Parathyroid adenoma (tissue), 2 donors: Measurements from ENCODE around the gene B3GNT3.

Experiments used
- H2AFZ ChIP-seq: fragments of 300-600 bp; sonication (generic); one replicate; pipeline ENCODE4 v1.7.0; 2017; ENCODE audit warnings: antibody characterized with exemption, mild to moderate bottlenecking
- H3K27ac ChIP-seq: fragments of 300-600 bp; sonication (generic); one replicate; pipeline ENCODE4 v1.7.0; 2017
- H3K27me3 ChIP-seq: fragments of 300-600 bp; sonication (generic); one replicate; pipeline ENCODE4 v1.7.0; 2017; ENCODE audit warnings: low read length; ENCODE audit not compliant: control insufficient read depth, insufficient read depth
- H3K36me3 ChIP-seq: fragments of 300-600 bp; sonication (generic); one replicate; pipeline ENCODE4 v1.7.0; 2017; ENCODE audit warnings: low read length; ENCODE audit not compliant: control insufficient read depth, insufficient read depth
- H3K4me1 ChIP-seq: fragments of 300-600 bp; sonication (generic); one replicate; pipeline ENCODE4 v1.7.0; 2017; ENCODE audit warnings: control low read depth
- H3K4me2 ChIP-seq: fragments of 300-600 bp; sonication (generic); one replicate; pipeline ENCODE4 v1.7.0; 2017; ENCODE audit warnings: low read length
- H3K4me3 ChIP-seq: fragments of 300-600 bp; sonication (generic); one replicate; pipeline ENCODE4 v1.7.0; 2017; ENCODE audit warnings: low read depth, low read length
- H3K79me2 ChIP-seq: fragments of 300-600 bp; sonication (generic); one replicate; pipeline ENCODE4 v1.7.0; 2017; ENCODE audit warnings: control low read depth
- H3K9ac ChIP-seq: fragments of 300-600 bp; sonication (generic); one replicate; pipeline ENCODE4 v1.7.0; 2017; ENCODE audit warnings: mild to moderate bottlenecking
- H3K9me3 ChIP-seq: fragments of 300-600 bp; sonication (generic); one replicate; pipeline ENCODE4 v1.7.0; 2017; ENCODE audit warnings: low read length; ENCODE audit not compliant: control insufficient read depth
- TF ChIP-seq, protein P1 (sequence below): fragments of 300-600 bp; sonication (generic); IDR thresholded peaks from one replicate; pipeline ENCODE4 v1.7.0; 2017; ENCODE audit warnings: antibody characterized with exemption, mild to moderate bottlenecking
- donor health status: primary hyperparathyroidism.

The B3GNT3 gene

DNA sequence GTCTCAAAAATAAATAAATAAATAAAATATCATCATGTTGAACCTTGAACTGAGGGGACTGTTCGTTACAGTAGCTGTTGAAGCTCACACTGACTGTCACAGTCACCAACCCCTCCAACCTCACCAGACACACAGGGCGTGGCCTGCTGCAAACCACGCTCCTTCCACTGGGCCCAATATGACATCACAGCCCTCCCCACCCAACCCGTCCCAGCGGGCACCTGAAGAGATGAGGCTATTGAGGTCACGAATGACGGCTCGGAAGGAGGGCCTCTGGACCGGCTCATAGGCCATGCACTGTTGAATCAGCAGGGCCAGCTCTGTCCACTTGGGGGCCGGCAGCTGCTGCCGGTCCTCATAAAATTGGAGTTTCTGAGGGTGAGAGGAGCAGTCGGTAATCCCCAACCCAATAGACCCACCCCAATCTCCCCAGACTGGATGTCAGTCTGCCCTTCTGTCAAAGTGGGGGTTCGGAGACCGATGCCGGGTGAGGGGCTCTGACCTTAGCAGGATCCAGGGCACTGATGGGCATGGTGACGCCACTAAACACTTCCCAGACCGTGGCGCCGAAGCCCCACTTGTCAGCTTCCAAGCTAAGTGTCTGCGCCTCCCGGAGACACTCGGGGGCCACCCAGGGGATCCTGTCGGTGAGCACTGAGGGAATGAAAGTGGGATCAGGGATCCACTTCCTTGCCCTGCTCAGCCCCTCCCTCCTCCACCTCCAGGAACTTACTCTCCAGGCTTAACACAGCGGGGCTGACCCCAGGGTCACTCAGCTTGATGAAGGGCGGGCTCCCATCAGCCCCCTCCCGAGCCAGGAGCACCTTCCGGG lies 39.6 kb downstream of the B3GNT3 start:
- H3K27ac ChIP-seq, result no peak overlapping the region
- H3K36me3 ChIP-seq, result no peaks in the 10 kb centered on the region
- H2AFZ ChIP-seq, result no peak overlapping the region
- no peaks in the 10 kb centered on the region for H3K27me3 ChIP-seq
- no peak overlapping the region for H3K4me3 ChIP-seq
- H3K79me2 ChIP-seq, result no peaks in the 10 kb centered on the region
- no peaks in the 10 kb centered on the region for H3K4me1 ChIP-seq
- no peak overlapping the region for H3K9ac ChIP-seq
- no peaks in the 10 kb centered on the region for H3K9me3 ChIP-seq
- TF ChIP-seq, protein P1, sequence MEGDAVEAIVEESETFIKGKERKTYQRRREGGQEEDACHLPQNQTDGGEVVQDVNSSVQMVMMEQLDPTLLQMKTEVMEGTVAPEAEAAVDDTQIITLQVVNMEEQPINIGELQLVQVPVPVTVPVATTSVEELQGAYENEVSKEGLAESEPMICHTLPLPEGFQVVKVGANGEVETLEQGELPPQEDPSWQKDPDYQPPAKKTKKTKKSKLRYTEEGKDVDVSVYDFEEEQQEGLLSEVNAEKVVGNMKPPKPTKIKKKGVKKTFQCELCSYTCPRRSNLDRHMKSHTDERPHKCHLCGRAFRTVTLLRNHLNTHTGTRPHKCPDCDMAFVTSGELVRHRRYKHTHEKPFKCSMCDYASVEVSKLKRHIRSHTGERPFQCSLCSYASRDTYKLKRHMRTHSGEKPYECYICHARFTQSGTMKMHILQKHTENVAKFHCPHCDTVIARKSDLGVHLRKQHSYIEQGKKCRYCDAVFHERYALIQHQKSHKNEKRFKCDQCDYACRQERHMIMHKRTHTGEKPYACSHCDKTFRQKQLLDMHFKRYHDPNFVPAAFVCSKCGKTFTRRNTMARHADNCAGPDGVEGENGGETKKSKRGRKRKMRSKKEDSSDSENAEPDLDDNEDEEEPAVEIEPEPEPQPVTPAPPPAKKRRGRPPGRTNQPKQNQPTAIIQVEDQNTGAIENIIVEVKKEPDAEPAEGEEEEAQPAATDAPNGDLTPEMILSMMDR, result no peak
- no peak overlapping the region for H3K4me2 ChIP-seq

DNA sequence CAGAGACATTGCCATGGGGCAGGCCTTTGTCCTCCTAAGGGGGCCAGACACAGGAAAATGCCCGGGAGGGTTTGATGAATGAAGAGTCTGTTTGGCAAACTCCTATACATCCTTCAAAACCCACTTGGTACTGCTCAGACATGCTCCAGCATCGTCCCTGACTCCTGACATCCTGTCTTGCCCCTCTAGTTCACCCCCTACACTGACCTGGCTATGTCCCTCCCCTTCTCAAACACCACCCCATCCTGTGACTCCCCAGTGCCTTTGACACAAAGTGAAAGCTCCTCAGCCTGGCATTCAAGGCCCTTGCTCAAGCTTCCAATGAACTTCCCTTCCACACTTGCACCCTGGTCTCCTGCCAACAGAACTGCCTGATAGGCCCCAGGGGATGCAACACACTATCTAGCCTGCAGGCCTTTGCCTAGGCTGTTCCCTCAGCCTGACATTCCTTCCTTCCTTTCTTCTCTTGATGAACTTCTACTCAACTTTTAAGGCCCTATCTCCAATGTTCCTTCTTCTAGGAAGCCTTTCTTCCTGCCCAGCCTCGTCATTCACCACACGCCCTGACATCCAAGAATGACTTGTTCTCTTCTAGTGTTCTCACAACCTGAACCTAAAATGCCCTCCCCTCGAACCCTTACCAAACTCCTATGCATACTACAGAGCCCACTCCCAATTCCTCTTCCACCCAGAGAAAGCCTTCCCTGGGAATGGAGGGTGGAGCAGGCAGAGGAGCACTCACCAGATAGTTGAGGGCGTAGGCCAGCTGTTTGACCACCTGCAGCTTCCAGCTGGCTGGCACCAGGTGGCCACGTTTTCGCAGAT lies 40.5 kb downstream of the B3GNT3 start:
- H2AFZ ChIP-seq, result no peak overlapping the region
- H3K36me3 ChIP-seq, result no peaks in the 10 kb centered on the region
- H3K4me1 ChIP-seq, result no peaks in the 10 kb centered on the region
- H3K9ac ChIP-seq, result no peak overlapping the region
- TF ChIP-seq, protein P1, result no peak
- no peak overlapping the region for H3K27ac ChIP-seq
- H3K9me3 ChIP-seq, result no peaks in the 10 kb centered on the region
- H3K27me3 ChIP-seq, result no peaks in the 10 kb centered on the region
- no peak overlapping the region for H3K4me2 ChIP-seq
- H3K4me3 ChIP-seq, result no peak overlapping the region
- H3K79me2 ChIP-seq, result no peaks in the 10 kb centered on the region

DNA sequence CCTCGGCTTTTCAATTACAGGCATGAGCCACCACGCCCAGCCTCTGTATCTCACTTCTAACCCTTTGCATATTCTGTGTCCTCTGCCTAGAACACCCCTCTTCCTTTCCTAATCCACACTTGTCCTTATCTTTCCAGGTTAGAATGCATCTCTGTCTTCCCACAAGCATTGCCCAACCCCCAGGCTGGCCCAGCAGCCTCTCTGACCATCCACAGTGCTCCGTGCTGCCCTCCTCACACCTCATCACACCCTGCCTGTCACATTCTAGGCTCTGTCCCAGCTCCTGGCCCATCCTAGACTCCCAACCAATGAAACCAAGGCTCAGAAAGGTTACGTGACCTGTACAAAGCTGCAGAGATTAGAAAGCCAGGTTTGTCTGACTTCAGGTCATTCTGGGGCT lies 41.6 kb downstream of the B3GNT3 start:
- H3K27me3 ChIP-seq, result no peaks in the 10 kb centered on the region
- H3K9ac ChIP-seq, result no peak overlapping the region
- H3K4me2 ChIP-seq, result no peak overlapping the region
- H3K36me3 ChIP-seq, result no peaks in the 10 kb centered on the region
- no peak overlapping the region for H3K27ac ChIP-seq
- no peaks in the 10 kb centered on the region for H3K79me2 ChIP-seq
- no peak overlapping the region for H3K4me3 ChIP-seq
- no peak overlapping the region for H2AFZ ChIP-seq
- H3K9me3 ChIP-seq, result no peaks in the 10 kb centered on the region
- TF ChIP-seq, protein P1, result no peak
- no peaks in the 10 kb centered on the region for H3K4me1 ChIP-seq

DNA sequence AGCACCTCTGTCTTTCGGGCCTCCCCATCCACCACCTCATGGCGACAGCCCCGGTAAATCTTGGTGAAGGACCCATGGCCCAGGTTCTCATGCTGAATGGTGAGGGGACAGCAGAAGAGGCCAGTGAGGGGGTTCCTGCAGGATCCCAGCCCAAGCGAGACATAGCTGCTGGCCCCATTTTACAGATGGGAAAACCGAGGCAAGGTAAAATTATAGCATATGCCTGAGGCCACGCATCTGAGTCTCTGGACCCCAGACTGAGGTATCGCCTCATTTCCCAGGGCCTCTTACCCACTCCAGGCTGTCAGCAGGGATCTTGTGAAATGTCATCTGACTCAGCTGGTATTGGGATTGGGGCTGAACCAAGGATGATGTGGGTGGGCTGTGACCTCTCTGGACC lies 43.0 kb downstream of the B3GNT3 start:
- H2AFZ ChIP-seq, result no peak overlapping the region
- no peak overlapping the region for H3K9ac ChIP-seq
- H3K4me1 ChIP-seq, result no peaks in the 10 kb centered on the region
- H3K27me3 ChIP-seq, result no peaks in the 10 kb centered on the region
- no peaks in the 10 kb centered on the region for H3K36me3 ChIP-seq
- H3K27ac ChIP-seq, result no peak overlapping the region
- H3K9me3 ChIP-seq, result no peaks in the 10 kb centered on the region
- H3K79me2 ChIP-seq, result no peaks in the 10 kb centered on the region
- TF ChIP-seq, protein P1, result no peak
- H3K4me2 ChIP-seq, result no peak overlapping the region
- H3K4me3 ChIP-seq, result no peak overlapping the region
